ENCODE data around the gene BICRA. TPM values are rescaled to one million over a fixed set of nuclear protein-coding genes. Genes with fewer than 3 reads are reported as not detected.

The BICRA gene
- total and polyA plus RNA-seq, 2 of the 4 experiments (the other 2 are of a cell fraction): 1.8 to 3.5 TPM

- Histone ChIP-seq H3K18ac (ENCODE audit: low read depth, low read length) (no peak overlapping the region), H3K4me2 (ENCODE audit: low read depth, low read length) (no peak overlapping the region), H3K14ac (replicated peaks; ENCODE audit: low read depth, low read length) (no peak overlapping the region), H3K4ac (ENCODE audit: low read depth, low read length) (no peak overlapping the region), H4K20me1 (ENCODE audit: insufficient read depth, low read length) (peaks cover 76% of the 10 kb centered on the region), H3K79me1 (ENCODE audit: low read depth in 1 of 2, low read length in 2 of 2) (peaks cover 41 to 83% of the 10 kb centered on the region in 2 experiments), H2BK15ac (ENCODE audit: low read depth, low read length) (no peak overlapping the region), H3K9ac (ENCODE audit: low read depth, low read length) (no peak overlapping the region), H3K36me3 (ENCODE audit: control insufficient read depth, insufficient read depth, low read length) (peaks cover 2% of the 10 kb centered on the region; the same call in 1 of the 2 replicates), H4K8ac (ENCODE audit: low read depth in 2 of 2, low read length in 2 of 2) (no peak overlapping the region), H2AFZ (replicated peaks; ENCODE audit: low read length, poor library complexity) (no peak overlapping the region), H2BK120ac (ENCODE audit: low read depth, low read length) (no peak overlapping the region), H3K4me3 (ENCODE audit: insufficient read depth, low read depth, low read length) (no peak overlapping the region), H2AK9ac (replicated peaks; ENCODE audit: low read depth, low read length, poor library complexity) (no peak overlapping the region), H4K91ac (ENCODE audit: insufficient read depth, low read depth, low read length) (no peak overlapping the region), H2AK5ac (ENCODE audit: low read depth, low read length) (no peak overlapping the region), H3K9me3 (ENCODE audit: control insufficient read depth, insufficient read depth, low read length) (no peaks in the 10 kb centered on the region), H3K9me1 (ENCODE audit: insufficient read depth, low read length) (peaks cover 28% of the 10 kb centered on the region), H3K4me1 (ENCODE audit: control insufficient read depth, insufficient read depth, low read length) (peaks cover 6% of the 10 kb centered on the region; the same call in 1 of the 2 replicates), H2BK5ac (ENCODE audit: low read depth, low read length, poor library complexity, severe bottlenecking) (no peak overlapping the region), H3K23ac (ENCODE audit: low read depth, low read length) (no peak overlapping the region), H3K56ac (ENCODE audit: extremely low read depth, insufficient read depth, low read length) (no peak overlapping the region), H2BK20ac (ENCODE audit: low read depth, low read length) (no peak overlapping the region), H3K27me3 (ENCODE audit: control insufficient read depth, insufficient read depth, low read length) (no peaks in the 10 kb centered on the region), H3K27ac (ENCODE audit: insufficient read depth, low read length) (no peak overlapping the region), H4K5ac (ENCODE audit: low read depth, low read length) (no peak overlapping the region)
- WGBS, 2 experiments (ENCODE audit: extremely low coverage in 2 of 2, insufficient read length in 1 of 2): 85% methylated on average over 5 of the region's 11 CpGs; no CpG with 5 or more reads in 1 of the 2 experiments
- in situ Hi-C loops (cut with MboI; ENCODE audit: low sequenced_read_pairs): no loop called here
- dilution Hi-C loops (cut with HindIII; ENCODE audit: low sequenced_read_pairs, unreplicated experiment): no loop called here
- TF ChIP-seq MAZ (IDR thresholded peaks at IDR 0.05; ENCODE audit: borderline replicate concordance, low read depth, low read length): no peak
- no peak for TF ChIP-seq MXI1 (IDR thresholded peaks at IDR 0.05; ENCODE audit: borderline replicate concordance, low read depth, low read length)
- TF ChIP-seq FOS (IDR thresholded peaks at IDR 0.05; ENCODE audit: low read depth, low read length): no peak
- no peak for TF ChIP-seq CHD1 (IDR thresholded peaks at IDR 0.05; ENCODE audit: low read depth, low read length)
- no peak for TF ChIP-seq CTCF (conservative IDR thresholded peaks at IDR 0.05; ENCODE audit: low read depth, low read length)
- no peak for TF ChIP-seq RAD21 (IDR thresholded peaks at IDR 0.05; ENCODE audit: low read length)
- TF ChIP-seq CEBPB (IDR thresholded peaks at IDR 0.05; ENCODE audit: low read depth, low read length): no peak
- no peak for TF ChIP-seq MAFK (IDR thresholded peaks at IDR 0.05; ENCODE audit: low read depth, low read length)
- TF ChIP-seq BHLHE40 (IDR thresholded peaks at IDR 0.05; ENCODE audit: low read depth, low read length): no peak
- no peak for TF ChIP-seq USF2 (IDR thresholded peaks at IDR 0.05; ENCODE audit: low read depth, low read length)
- no peak for TF ChIP-seq SMC3 (IDR thresholded peaks at IDR 0.05; ENCODE audit: low read depth, low read length)
- no peak for TF ChIP-seq ELK1 (IDR thresholded peaks at IDR 0.05; ENCODE audit: borderline replicate concordance, low read depth, low read length)
- no peak for TF ChIP-seq RFX5 (IDR thresholded peaks at IDR 0.05; ENCODE audit: low read depth, low read length)
- no peak for TF ChIP-seq RCOR1 (IDR thresholded peaks at IDR 0.05; ENCODE audit: insufficient replicate concordance, low read length)
- no peak for TF ChIP-seq NFE2L2 (IDR thresholded peaks at IDR 0.05; ENCODE audit: low read depth, low read length)
- TF ChIP-seq POLR2A (IDR thresholded peaks at IDR 0.05; ENCODE audit: low read depth, low read length): no peak
- CTCF ChIA-PET: no interaction called here
- POLR2A ChIA-PET (ENCODE audit: unreplicated experiment): no interaction called here
- ATAC-seq (ENCODE audit: low read depth): no peak
- intact Hi-C loops (cut with micrococcal nuclease): no loop called here
- no TSS peak for BruUV-seq (replicated peaks)
- no peak for DNase-seq
These were observed 25.1 kb downstream of the BICRA start for GRCh38 chr19:47633996-47634395.
